Erythroblast (primary cell): Measurements from ENCODE around the gene ZNF512B.
A peak's percentile ranks its signal among the peaks of the same experiment; 100 is the strongest.
"Not testable (repeated sequence)": the region's sequence is repeated elsewhere in the genome, so short reads cannot be mapped to it uniquely, and the experiment has no call there.

Experiments used
- DNase-seq, 2 experiments: peaks; one replicate each; lab custom pipeline; 2025; lab: John Stamatoyannopoulos, UW
- GATA1 ChIP-seq: IDR thresholded peaks from 2 replicates; pipeline ENCODE4 v1.6.1; 2011; ENCODE audit warnings: low read depth, mild to moderate bottlenecking, control low read depth, low read length, moderate library complexity
- POLR2A ChIP-seq: IDR thresholded peaks from 2 replicates; pipeline ENCODE4 v1.6.1; 2011; ENCODE audit warnings: mild to moderate bottlenecking, low read length

Gene ZNF512B

GRCh38 chr20:63982937-63983336, 13.2 kb upstream of the ZNF512B start:
- TF ChIP-seq GATA1: no peak
- TF ChIP-seq POLR2A: no peak
- no peak for DNase-seq

DNA sequence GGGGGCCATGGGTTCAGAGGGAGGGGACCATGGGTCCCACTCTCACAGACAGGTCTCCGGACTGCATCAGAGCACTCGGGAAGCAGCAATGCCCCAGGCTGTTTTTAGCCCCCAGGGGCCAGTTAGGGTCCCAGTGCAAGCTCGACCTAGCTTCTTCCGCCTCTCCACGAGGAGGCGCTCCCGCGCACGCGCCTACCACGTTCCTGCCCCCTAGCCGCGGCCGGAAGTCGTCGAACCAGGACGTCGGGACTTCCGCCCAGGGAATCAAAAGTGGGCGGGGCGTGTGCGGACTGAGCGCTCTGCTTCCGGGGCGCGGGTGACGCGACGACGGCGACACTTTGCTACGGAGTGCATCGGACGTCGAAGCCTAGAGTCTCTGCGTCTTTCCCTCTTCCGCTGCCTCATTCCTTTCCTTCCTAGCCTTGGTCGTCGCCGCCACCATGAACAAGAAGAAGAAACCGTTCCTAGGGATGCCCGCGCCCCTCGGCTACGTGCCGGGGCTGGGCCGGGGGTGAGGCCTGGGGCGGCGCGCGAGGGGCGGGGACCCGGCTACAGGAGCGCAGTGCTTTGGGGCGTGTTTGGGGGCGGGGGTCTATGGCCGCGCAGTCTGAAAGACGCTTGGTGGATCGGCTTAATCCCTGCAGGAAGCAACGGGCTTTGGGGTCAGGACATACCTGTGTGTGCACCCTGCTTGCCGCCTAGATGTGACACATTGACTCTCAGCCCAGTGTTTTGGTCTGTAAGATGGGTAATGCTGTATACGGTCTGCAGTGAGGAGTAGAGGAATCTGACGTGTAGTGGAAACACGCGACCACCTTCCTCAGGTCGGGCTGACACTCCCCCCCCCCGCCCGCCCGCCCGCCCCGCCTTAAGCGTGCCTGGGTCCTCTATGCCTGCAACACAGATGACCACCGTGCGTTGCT, 11.3 kb upstream of the ZNF512B start, which contains the start of gene PRPF6:
Gene PRPF6, plus strand, starts transcription at position 327 of the 923 bp plus-strand sequence. Its CDS starts 114 bp downstream, at position 441.
- peak; percentile 98 for DNase-seq
- TF ChIP-seq GATA1 (no peak), POLR2A (peak; percentile 69)

GRCh38 chr20:63980317-63980805, 10.6 kb upstream of the ZNF512B start:
- no peak for DNase-seq
- TF ChIP-seq POLR2A (no peak), GATA1 (no peak)

DNA sequence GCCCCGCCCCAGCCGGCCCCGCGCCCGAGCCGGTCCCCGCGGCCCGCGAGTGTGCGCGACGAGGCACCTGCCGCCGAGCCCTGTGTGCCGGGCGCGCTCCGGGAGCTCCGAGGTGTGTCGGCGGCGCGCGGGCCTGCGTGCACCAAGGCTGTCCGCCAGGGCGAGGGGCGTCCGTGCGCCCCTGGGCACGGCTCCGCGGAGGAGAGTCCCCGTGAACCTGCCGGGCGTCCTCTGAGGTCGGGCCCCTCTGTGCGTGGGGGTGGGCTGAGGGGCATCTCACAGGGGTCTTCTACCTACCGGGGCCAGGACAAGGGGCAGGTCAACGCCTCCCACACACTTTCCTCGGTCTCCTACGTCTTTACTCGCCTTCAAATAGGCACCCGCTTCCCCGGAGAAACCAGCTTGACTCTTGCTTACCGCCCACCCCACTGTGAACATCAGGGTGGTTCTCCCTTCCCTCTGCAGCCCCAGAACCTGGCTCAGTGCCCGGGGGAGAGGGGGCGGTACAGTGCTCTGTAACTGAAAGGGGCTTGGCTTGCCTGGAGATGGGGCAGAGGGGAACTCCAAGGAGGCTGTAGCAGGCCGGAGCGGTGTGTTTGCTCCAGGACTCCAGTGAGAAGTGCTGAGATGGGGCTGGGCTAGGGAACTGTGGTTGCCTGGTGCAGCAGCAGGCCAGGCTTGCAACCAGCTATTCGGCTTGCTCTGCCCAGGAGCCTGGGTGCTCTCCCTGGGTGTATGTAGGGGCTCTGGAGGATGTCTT, 10.0 kb upstream of the ZNF512B start, which contains the start of gene SAMD10:
Gene SAMD10, minus strand, starts transcription at position 86 of the 760 bp plus-strand sequence. CDS start 175 bp downstream, outside the sequence.
- peak; percentile 65 to 74 for DNase-seq
- no peak for TF ChIP-seq POLR2A
- no peak for TF ChIP-seq GATA1

GRCh38 chr20:63979229-63979556, 9.5 kb upstream of the ZNF512B start:
- TF ChIP-seq GATA1: no peak
- TF ChIP-seq POLR2A: no peak
- no peak for DNase-seq

DNA sequence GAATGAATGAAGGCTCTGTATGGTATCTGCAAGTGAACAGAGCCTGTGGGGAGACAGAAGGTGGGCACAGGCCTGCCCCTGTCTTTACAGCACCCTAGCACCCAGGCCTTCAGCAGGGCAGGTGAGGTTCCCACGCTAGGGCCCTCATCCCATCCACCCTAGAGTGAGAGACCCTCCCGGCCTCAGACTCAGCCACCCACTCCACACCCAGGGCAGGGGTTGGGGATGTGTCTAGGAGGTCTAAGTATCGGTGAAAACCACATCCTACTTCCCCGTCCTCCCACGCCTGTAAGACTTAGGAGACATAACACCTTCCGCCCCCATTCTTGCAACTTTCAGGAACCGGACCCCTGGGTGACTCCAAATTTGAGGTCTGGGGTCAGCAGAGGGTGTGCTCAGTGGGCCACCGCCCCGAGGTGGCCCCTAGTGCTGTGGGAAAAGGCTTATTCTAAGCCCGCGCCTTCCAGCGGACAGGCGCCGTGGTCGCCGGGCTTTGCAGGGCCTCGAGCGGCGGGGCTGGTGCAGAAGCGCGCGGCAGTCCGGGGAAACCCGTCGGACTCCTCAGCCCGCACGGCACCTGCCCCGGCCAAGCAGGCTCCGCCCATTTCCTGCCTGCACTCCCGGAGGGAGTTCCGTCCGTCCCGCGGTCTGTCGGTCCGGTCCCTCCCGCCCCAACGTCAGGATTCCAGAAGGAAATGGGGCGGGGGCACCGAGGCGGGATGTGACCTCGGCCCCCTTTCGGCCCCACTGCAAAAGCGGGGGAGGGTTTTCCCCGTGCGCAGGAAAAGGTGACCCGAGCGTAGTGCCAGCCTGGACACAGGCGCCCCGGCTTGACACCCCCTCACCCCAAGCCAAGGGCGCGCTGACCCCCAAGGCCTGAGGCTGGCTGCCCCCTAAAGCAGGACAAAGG, 8.8 kb upstream of the ZNF512B start:
- DNase-seq: peak; percentile 38 to 46

DNA sequence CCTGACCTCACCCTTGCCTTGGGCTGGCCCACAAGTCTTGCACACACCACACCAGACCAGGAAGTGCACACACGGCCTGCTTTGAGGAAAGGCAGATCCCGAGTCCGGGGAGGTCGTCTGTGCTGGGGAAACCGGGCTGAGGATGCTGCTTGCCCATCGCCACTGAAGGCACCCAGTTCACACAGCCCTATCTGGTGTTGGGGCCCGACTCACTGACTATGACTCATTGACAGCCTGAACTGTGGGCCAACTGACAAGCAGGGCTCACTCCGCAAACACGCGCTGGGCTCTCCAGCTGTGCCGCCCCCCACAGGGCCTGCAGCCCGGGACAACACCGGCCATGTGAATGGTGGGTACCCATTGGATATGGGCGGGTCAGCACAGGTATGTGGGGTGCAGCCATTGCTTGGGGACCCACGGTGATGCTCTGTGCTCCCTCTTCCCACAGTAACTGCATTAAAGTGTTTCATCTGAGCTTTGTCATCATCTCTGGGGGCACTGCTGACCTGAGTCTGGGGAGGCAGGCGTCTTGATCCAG, 8.1 kb upstream of the ZNF512B start:
- TF ChIP-seq POLR2A (no peak), GATA1 (no peak)
- peak; percentile 63 to 67 for DNase-seq

More for the DNA sequence above, 8.8 kb upstream of the ZNF512B start:
- TF ChIP-seq POLR2A (no peak), GATA1 (no peak)

GRCh38 chr20:63976980-63977738, 7.4 kb upstream of the ZNF512B start:
- no peak for DNase-seq
- TF ChIP-seq GATA1 (no peak), POLR2A (no peak)

DNA sequence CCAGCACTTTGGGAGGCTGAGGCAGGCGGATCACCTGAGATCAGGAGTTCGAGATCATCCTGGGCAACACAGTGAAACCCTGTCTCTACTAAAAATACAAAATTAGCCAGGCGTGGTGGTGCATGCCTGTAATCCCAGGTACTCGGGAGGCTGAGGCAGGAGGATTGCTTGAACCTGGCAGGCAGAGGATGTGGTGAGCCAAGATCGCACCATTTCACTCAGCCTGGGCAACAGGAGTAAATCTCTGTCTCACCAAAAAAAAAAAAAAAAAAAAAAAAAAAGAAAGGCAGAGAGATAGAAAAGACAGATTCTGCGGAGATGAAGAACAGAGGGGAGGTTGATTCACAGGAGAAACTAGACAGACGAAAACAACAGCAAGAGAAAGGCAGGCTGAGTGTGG, 6.8 kb upstream of the ZNF512B start:
- DNase-seq: not testable (repeated sequence)

- DNase-seq: no peak
- TF ChIP-seq GATA1 (no peak), POLR2A (no peak)
Observed at GRCh38 chr20:63974402-63975200, 4.9 kb upstream of the ZNF512B start.

- DNase-seq: peak; percentile 82 to 88
- TF ChIP-seq GATA1 (no peak), POLR2A (no peak)
Observed at GRCh38 chr20:63973636-63974401, 4.1 kb upstream of the ZNF512B start.
